GM18520 (cell line): ENCODE measurements around the gene SNX14.

Experiments used
- ATAC-seq: cut with Tn5 transposase; IDR thresholded peaks from one replicate; pipeline ENCODE4 v1.9.1; 2021; ENCODE audit not compliant: unreplicated experiment

SNX14 gene

GRCh38 chr6:85465762-85466161 lies 127.9 kb downstream of the SNX14 start:
- peak; percentile 46 for ATAC-seq

- ATAC-seq: no peak
Observed at GRCh38 chr6:85464722-85465150, 128.9 kb downstream of the SNX14 start.

GRCh38 chr6:85464260-85464644 lies 129.4 kb downstream of the SNX14 start:
- no peak for ATAC-seq

GRCh38 chr6:85463621-85464259 lies 129.9 kb downstream of the SNX14 start:
- no peak for ATAC-seq

GRCh38 chr6:85462673-85463072 lies 131.0 kb downstream of the SNX14 start:
- no peak for ATAC-seq

GRCh38 chr6:85461798-85462170 lies 131.9 kb downstream of the SNX14 start:
- no peak for ATAC-seq

- ATAC-seq: peak; percentile 73
Observed at GRCh38 chr6:85460921-85461797, 132.5 kb downstream of the SNX14 start.

- ATAC-seq: peak; percentile 38
Observed at GRCh38 chr6:85460154-85460920, 133.3 kb downstream of the SNX14 start.

GRCh38 chr6:85459224-85459901 lies 134.3 kb downstream of the SNX14 start:
- ATAC-seq: no peak

- no peak for ATAC-seq
Observed at GRCh38 chr6:85458782-85459181, 134.9 kb downstream of the SNX14 start.

GRCh38 chr6:85458184-85458583 lies 135.5 kb downstream of the SNX14 start:
- no peak for ATAC-seq

- no peak for ATAC-seq
Observed at GRCh38 chr6:85456782-85457181, 136.9 kb downstream of the SNX14 start.
